ENCODE results near the gene HGF. TPM values are rescaled to one million over a fixed set of nuclear protein-coding genes. Genes with fewer than 3 reads are reported as not detected.

Gene HGF
- total RNA-seq, 2 donors from 2014 or later, result 0.20 to 0.29 TPM

DNA sequence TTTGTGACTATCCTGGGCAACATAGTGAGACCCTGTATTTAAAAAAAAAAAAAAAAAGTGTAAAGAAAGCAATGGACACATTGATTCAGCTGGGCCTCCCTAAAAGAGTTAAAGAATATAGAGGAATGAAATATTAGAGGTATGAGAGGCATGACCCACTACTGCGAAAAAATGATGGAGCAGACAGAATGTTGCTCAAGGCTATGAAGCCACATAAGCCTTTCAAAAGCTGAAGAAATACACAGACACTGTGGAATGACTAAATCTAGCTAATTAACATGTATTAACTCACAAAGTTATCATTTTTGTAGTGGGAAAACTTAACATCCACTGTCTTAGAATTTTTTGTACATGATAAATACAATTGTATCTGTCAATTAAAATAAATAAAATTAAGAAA, 107.3 kb downstream of the HGF start:
- Mint-ChIP-seq H3K4me1 (peaks cover 12% of the 10 kb centered on the region), H3K9me3 (no peaks in the 10 kb centered on the region), H3K36me3 (ENCODE audit: low read depth) (no peaks in the 10 kb centered on the region), H3K27ac (no peak overlapping the region), H3K27me3 (ENCODE audit: insufficient read depth) (no peaks in the 10 kb centered on the region), H3K4me3 (no peak overlapping the region)
- 90 to 100% methylated on average over 1 of the region's 1 CpG for WGBS, 2 experiments (ENCODE audit: insufficient coverage in 1 of 2, insufficient read length in 1 of 2)
- H3K36me3 ChIP-seq (ENCODE audit: control insufficient read depth, insufficient read depth, low read length), result no peaks in the 10 kb centered on the region
- H3K9me3 ChIP-seq (ENCODE audit: control insufficient read depth, low read length), result no peaks in the 10 kb centered on the region
- DNase-seq, result no peak
- H3K4me3 ChIP-seq (ENCODE audit: low read length), result no peak overlapping the region
- H3K27ac ChIP-seq (ENCODE audit: low read depth, low read length), result no peak overlapping the region
- TF ChIP-seq, protein P1, sequence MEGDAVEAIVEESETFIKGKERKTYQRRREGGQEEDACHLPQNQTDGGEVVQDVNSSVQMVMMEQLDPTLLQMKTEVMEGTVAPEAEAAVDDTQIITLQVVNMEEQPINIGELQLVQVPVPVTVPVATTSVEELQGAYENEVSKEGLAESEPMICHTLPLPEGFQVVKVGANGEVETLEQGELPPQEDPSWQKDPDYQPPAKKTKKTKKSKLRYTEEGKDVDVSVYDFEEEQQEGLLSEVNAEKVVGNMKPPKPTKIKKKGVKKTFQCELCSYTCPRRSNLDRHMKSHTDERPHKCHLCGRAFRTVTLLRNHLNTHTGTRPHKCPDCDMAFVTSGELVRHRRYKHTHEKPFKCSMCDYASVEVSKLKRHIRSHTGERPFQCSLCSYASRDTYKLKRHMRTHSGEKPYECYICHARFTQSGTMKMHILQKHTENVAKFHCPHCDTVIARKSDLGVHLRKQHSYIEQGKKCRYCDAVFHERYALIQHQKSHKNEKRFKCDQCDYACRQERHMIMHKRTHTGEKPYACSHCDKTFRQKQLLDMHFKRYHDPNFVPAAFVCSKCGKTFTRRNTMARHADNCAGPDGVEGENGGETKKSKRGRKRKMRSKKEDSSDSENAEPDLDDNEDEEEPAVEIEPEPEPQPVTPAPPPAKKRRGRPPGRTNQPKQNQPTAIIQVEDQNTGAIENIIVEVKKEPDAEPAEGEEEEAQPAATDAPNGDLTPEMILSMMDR (conservative IDR thresholded peaks at IDR 0.05), result no peak
- no peaks in the 10 kb centered on the region for H3K27me3 ChIP-seq (ENCODE audit: control insufficient read depth, insufficient read depth, low read length, poor library complexity, severe bottlenecking)
- no peaks in the 10 kb centered on the region for H3K4me1 ChIP-seq (ENCODE audit: control insufficient read depth, insufficient read depth, low read length)
- no peak overlapping the region for H3K9ac ChIP-seq (ENCODE audit: extremely low read depth, low read length, poor library complexity, severe bottlenecking)

DNA sequence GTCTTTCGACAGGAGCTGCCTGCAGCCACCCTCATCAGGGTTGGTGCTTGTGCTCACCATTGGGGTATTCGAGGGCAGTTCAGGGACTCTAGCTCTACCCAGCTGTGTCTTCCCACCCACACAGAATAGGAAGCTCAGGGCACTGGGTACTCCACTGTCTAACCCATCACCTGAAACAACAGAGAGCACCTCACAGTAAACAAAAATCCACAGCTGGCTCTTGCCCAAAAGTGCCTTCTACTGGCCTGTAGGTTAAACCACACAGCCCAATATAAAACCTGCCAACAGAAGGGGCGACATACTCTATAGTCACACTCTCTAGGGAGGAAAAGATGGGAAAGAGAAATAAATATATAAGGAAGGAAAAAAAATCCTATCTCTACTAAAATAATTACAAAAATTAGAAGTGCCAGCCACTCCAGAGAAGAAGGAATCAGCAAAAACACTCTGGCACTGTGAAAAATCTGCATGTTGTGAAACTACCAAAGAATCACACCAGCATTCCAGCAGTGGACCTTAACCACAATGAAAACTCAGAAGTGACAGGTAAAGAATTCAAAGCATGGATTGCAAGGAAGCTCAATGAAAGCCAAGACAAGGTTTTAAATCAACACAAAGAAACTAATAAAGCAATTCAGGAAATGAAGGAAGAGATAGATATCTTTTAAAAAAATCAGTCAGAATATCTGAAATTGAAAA, 110.0 kb downstream of the HGF start:
- Histone ChIP-seq H3K36me3 (ENCODE audit: control insufficient read depth, insufficient read depth, low read length) (no peaks in the 10 kb centered on the region), H3K4me3 (ENCODE audit: low read length) (no peak overlapping the region), H3K4me1 (ENCODE audit: control insufficient read depth, insufficient read depth, low read length) (no peaks in the 10 kb centered on the region), H3K9me3 (ENCODE audit: control insufficient read depth, low read length) (no peaks in the 10 kb centered on the region), H3K27me3 (ENCODE audit: control insufficient read depth, insufficient read depth, low read length, poor library complexity, severe bottlenecking) (no peaks in the 10 kb centered on the region), H3K9ac (ENCODE audit: extremely low read depth, low read length, poor library complexity, severe bottlenecking) (no peak overlapping the region), H3K27ac (ENCODE audit: low read depth, low read length) (no peak overlapping the region)
- TF ChIP-seq, protein P1 (conservative IDR thresholded peaks at IDR 0.05), result no peak
- H3K36me3 Mint-ChIP-seq (ENCODE audit: low read depth), result no peaks in the 10 kb centered on the region
- no peaks in the 10 kb centered on the region for H3K27me3 Mint-ChIP-seq (ENCODE audit: insufficient read depth)
- peaks cover 12% of the 10 kb centered on the region for H3K4me1 Mint-ChIP-seq
- H3K4me3 Mint-ChIP-seq, result no peak overlapping the region
- DNase-seq, result no peak
- H3K9me3 Mint-ChIP-seq, result no peaks in the 10 kb centered on the region
- no peak overlapping the region for H3K27ac Mint-ChIP-seq
- 85 to 93% methylated on average over 2 of the region's 3 CpGs for WGBS, 2 experiments (ENCODE audit: insufficient coverage in 1 of 2, insufficient read length in 1 of 2)

DNA sequence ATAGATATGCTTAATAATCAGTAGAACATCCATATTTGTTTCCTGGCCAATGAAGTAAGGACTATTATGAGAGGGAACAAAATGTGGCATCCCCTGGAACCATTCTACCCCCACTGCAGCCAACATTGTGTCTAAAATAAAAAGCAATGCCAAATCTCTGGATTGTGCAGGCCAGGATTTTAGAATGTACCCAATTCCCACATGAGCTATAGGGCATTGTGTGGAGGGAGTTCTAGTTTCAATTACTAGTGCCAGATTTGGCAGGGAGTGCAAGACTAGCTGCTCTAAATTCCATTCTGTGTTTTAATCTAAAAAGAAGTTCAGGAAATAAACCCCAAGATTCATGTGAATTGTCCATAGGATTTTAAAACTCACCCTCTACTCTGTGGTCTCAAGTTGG, 112.3 kb downstream of the HGF start:
- no peaks in the 10 kb centered on the region for H3K27me3 Mint-ChIP-seq (ENCODE audit: insufficient read depth)

More for the DNA sequence above, 112.3 kb downstream of the HGF start:
- H3K9me3 Mint-ChIP-seq, result peaks cover 12% of the 10 kb centered on the region
- peaks cover 7% of the 10 kb centered on the region for H3K4me1 Mint-ChIP-seq
- Histone ChIP-seq H3K4me1 (ENCODE audit: control insufficient read depth, insufficient read depth, low read length) (no peaks in the 10 kb centered on the region), H3K9ac (ENCODE audit: extremely low read depth, low read length, poor library complexity, severe bottlenecking) (no peak overlapping the region), H3K9me3 (ENCODE audit: control insufficient read depth, low read length) (peaks cover 12% of the 10 kb centered on the region), H3K27ac (ENCODE audit: low read depth, low read length) (no peak overlapping the region), H3K27me3 (ENCODE audit: control insufficient read depth, insufficient read depth, low read length, poor library complexity, severe bottlenecking) (no peaks in the 10 kb centered on the region), H3K36me3 (ENCODE audit: control insufficient read depth, insufficient read depth, low read length) (no peaks in the 10 kb centered on the region), H3K4me3 (ENCODE audit: low read length) (no peak overlapping the region)
- H3K4me3 Mint-ChIP-seq, result no peak overlapping the region
- no peaks in the 10 kb centered on the region for H3K36me3 Mint-ChIP-seq (ENCODE audit: low read depth)
- no peak for DNase-seq
- TF ChIP-seq, protein P1 (conservative IDR thresholded peaks at IDR 0.05), result no peak
- no peak overlapping the region for H3K27ac Mint-ChIP-seq

Data from endodermal cell (in vitro differentiated cells).